Memory B cell (primary cell): Measurements from ENCODE around the gene MEDAG.

Experiments used
- ATAC-seq: fragments of 150-1000 bp; cut with Tn5 transposase; 2 replicates; pipeline ENCODE4 v1.10.0; 2021; ENCODE audit warnings: low read depth, mild to moderate bottlenecking, moderate library complexity
- DNase-seq, 2 donors: peaks; one replicate each; pipeline ENCODE4 v3.0.0; 2022; ENCODE audit warnings: low spot score in 2 of 2
- H3K27ac Mint-ChIP-seq: one replicate; pipeline ENCODE4 v1.8.0; 2022; ENCODE audit warnings: mild to moderate bottlenecking, moderate library complexity, mixed read lengths
- H3K27me3 Mint-ChIP-seq: one replicate; pipeline ENCODE4 v1.8.0; 2022; ENCODE audit warnings: mixed read lengths
- H3K36me3 Mint-ChIP-seq: one replicate; pipeline ENCODE4 v1.8.0; 2022; ENCODE audit warnings: mild to moderate bottlenecking, mixed read lengths
- H3K4me1 Mint-ChIP-seq: one replicate; pipeline ENCODE4 v1.8.0; 2022; ENCODE audit warnings: mixed read lengths
- H3K4me3 Mint-ChIP-seq: one replicate; pipeline ENCODE4 v1.8.0; 2022; ENCODE audit warnings: mild to moderate bottlenecking, moderate library complexity, mixed read lengths
- H3K9me3 Mint-ChIP-seq: one replicate; pipeline ENCODE4 v1.8.0; 2022; ENCODE audit warnings: mixed read lengths

The MEDAG gene

GRCh38 chr13:30905932-30906383 is at the start of gene MEDAG:
MEDAG (plus strand) TSS chr13:30906271; CDS start chr13:30906516, 245 bp downstream.
- Mint-ChIP-seq H3K27me3 (peaks cover 26% of the 10 kb centered on the region), H3K27ac (no peak within 1 kb of the TSS), H3K36me3 (no peaks in the 10 kb centered on the region), H3K9me3 (no peaks in the 10 kb centered on the region), H3K4me1 (peaks cover 6% of the 10 kb centered on the region), H3K4me3 (no peak within 1 kb of the TSS)
- ATAC-seq (no peak), DNase-seq (no peak)

DNA sequence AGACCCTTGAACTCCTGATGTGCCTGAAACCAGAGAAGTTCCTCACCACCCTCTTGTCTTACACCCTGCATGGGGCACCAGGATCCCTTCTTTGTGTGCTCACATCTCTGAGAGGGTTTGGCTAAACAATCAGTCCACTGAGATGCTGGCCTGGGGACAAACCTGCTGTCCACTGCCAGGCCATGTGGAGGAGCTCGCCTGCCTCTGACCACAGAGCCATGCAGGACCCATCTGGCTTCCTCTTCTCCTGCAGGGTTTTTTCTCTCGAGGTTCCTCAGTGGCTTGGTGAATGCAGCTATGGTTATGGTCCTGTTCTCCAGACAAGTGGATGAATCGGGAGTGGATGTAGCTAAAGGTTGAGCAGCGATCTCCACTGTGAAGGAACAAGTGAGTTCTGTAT is 49.1 kb upstream of the MEDAG start:
- no peak for ATAC-seq
- peaks cover 3% of the 10 kb centered on the region for H3K9me3 Mint-ChIP-seq
- peaks cover 6% of the 10 kb centered on the region for H3K27me3 Mint-ChIP-seq
- no peak for DNase-seq
- H3K36me3 Mint-ChIP-seq: no peaks in the 10 kb centered on the region
- peaks cover 3% of the 10 kb centered on the region for H3K4me1 Mint-ChIP-seq
- no peak overlapping the region for H3K4me3 Mint-ChIP-seq
- no peak overlapping the region for H3K27ac Mint-ChIP-seq

- DNase-seq (no peak), ATAC-seq (no peak)
- H3K4me1 Mint-ChIP-seq: no peaks in the 10 kb centered on the region
- H3K27me3 Mint-ChIP-seq: peaks cover 3% of the 10 kb centered on the region
- H3K9me3 Mint-ChIP-seq: peaks cover 3% of the 10 kb centered on the region
- no peak overlapping the region for H3K4me3 Mint-ChIP-seq
- H3K36me3 Mint-ChIP-seq: no peaks in the 10 kb centered on the region
- H3K27ac Mint-ChIP-seq: no peak overlapping the region
These were observed 48.4 kb upstream of the MEDAG start for GRCh38 chr13:30857636-30858035.

DNA sequence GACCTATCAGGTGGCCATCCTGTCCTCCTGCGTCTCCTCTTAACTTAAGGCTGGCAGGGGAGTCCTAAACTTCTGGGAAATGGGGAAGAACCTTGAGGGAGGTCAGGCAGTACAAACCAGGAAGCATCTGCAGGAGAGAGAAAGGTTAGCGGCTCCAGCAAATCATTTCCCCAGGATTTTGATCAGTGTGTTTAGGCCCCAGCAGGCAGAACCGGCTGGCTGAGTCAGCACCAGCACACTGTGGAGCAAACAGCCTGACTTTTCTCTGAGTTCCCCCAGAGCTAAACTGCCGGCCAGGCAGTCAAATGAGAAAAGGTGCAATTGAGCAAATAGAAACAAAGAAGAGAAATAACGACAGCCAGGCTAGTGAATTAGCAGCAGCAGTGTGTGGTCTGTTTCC is 46.7 kb upstream of the MEDAG start:
- no peaks in the 10 kb centered on the region for H3K36me3 Mint-ChIP-seq
- H3K9me3 Mint-ChIP-seq: peaks cover 3% of the 10 kb centered on the region
- H3K27me3 Mint-ChIP-seq: peaks cover 5% of the 10 kb centered on the region
- DNase-seq: no peak
- H3K4me3 Mint-ChIP-seq: no peak overlapping the region
- no peak overlapping the region for H3K27ac Mint-ChIP-seq
- H3K4me1 Mint-ChIP-seq: no peaks in the 10 kb centered on the region
- ATAC-seq: no peak

DNA sequence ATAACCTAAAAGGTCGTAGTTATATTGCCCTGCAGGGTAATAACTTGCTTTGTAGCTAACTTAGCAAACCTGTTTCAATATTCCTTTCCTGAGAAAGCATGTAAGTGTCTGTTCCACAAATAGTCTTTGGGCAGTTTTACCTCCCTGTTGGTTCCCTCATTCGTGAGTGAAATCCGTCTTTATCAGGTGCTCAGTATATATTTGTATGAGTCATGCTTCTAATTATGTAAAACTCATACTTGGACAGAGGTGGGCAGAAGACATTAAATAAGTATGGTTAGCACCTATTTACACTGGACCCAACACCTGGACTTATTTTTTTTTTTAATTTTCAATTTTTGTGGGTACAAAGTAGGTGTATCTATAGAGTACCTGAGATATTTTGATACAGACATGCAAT is 44.9 kb upstream of the MEDAG start:
- no peaks in the 10 kb centered on the region for H3K36me3 Mint-ChIP-seq
- H3K27me3 Mint-ChIP-seq: peaks cover 9% of the 10 kb centered on the region
- no peak for ATAC-seq
- H3K4me1 Mint-ChIP-seq: peaks cover 4% of the 10 kb centered on the region
- H3K9me3 Mint-ChIP-seq: peaks cover 3% of the 10 kb centered on the region
- DNase-seq: no peak
- no peak overlapping the region for H3K27ac Mint-ChIP-seq
- no peak overlapping the region for H3K4me3 Mint-ChIP-seq

DNA sequence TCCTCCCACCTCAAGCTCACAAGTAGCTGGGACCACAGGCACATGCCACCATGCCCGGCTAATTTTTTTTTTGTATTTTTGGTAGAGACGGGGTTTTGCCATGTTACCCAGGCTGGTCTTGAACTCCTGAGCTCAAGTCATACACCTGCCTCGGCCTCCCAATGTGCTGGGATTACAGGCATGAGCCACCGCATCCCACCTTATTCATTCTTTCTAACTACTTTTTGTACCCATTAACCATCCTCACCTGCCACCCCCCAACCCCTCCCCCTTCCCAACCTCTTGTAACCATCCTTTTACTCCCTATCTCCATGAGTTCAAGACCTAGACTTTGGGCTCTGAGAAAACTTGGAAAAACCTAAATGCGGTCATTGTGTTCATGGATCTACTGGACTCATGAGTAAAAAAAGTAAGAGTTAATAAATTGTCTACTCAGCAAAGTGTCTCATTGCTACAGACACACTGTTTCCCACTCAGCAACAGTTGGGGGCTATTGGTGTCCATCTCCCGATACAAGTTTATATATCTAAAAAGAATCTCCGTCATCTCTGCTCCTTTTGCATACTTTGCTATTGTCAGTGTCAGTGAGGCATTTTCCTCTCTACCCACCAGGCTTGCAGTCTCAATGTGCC is 44.1 kb upstream of the MEDAG start:
- DNase-seq (no peak), ATAC-seq (no peak)
- Mint-ChIP-seq H3K36me3 (no peaks in the 10 kb centered on the region), H3K4me3 (no peak overlapping the region), H3K9me3 (peaks cover 3% of the 10 kb centered on the region), H3K27me3 (peaks cover 9% of the 10 kb centered on the region), H3K27ac (no peak overlapping the region), H3K4me1 (peaks cover 4% of the 10 kb centered on the region)

DNA sequence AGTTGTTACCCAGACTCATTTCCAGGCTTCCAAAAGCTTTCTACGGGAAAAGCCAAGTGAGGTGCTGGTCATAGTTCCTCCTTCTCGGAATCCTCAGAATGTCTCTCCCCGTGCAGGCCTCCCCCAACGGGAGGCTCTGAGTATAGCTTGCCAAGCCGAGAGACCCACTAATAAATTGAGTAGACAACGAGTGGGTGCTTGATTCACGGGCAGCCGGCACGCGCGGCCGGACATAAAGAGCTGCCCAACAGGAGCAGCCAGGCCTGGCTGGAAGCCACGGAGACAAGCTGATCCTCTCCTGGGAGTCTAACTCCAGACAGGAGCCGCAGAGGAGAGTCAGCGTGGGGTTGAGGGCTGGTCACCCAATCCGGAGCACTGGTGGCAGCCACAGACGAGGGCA is 43.4 kb upstream of the MEDAG start:
- DNase-seq (no peak), ATAC-seq (no peak)
- Mint-ChIP-seq H3K27me3 (peaks cover 5% of the 10 kb centered on the region), H3K36me3 (no peaks in the 10 kb centered on the region), H3K9me3 (peaks cover 3% of the 10 kb centered on the region), H3K4me1 (peaks cover 4% of the 10 kb centered on the region), H3K4me3 (no peak overlapping the region), H3K27ac (no peak overlapping the region)

- no peak for ATAC-seq
- H3K27ac Mint-ChIP-seq: no peak overlapping the region
- H3K4me1 Mint-ChIP-seq: peaks cover 4% of the 10 kb centered on the region
- no peak for DNase-seq
- H3K27me3 Mint-ChIP-seq: peaks cover 5% of the 10 kb centered on the region
- no peak overlapping the region for H3K4me3 Mint-ChIP-seq
- H3K36me3 Mint-ChIP-seq: no peaks in the 10 kb centered on the region
- peaks cover 3% of the 10 kb centered on the region for H3K9me3 Mint-ChIP-seq
These were observed 42.8 kb upstream of the MEDAG start for GRCh38 chr13:30863231-30863630.

- Mint-ChIP-seq H3K36me3 (no peaks in the 10 kb centered on the region), H3K27me3 (peaks cover 5% of the 10 kb centered on the region), H3K9me3 (no peaks in the 10 kb centered on the region), H3K27ac (no peak overlapping the region), H3K4me1 (peaks cover 4% of the 10 kb centered on the region), H3K4me3 (no peak overlapping the region)
- ATAC-seq (no peak), DNase-seq (no peak)
These were observed 42.3 kb upstream of the MEDAG start for GRCh38 chr13:30863796-30864195.

DNA sequence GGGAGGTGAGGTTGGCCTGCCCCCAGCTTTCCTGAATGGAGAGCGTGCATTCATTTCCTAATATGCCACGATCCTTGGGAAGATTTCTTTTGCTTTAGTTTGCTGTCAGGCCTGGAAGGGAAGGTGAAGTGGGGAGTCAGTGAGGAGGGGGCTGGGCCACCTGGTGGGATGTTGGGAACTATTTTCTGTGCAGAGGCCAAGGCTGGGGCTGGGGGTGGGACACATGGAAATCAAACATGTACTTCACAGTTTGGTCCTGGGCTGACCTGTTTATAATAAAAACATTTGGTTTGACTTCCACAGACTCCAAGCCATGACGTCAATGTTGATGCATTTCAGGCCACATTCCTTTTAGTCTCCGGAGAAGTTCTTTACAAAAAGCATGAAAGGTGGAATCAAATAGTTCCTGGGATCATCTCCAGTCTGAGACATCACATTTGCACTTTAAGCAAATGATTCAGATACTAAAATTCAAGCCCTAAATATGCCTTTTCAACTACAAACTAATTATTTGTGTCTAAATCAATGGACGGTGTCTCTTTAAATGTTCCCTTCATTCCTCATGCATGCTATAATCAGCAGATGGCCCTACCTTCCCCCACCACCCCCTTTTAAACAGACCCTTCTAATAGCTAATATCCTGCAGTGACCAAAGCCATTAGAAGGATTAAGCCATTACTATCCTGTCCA is 41.5 kb upstream of the MEDAG start:
- H3K9me3 Mint-ChIP-seq: no peaks in the 10 kb centered on the region
- ATAC-seq (no peak), DNase-seq (no peak)
- H3K36me3 Mint-ChIP-seq: no peaks in the 10 kb centered on the region
- no peak overlapping the region for H3K27ac Mint-ChIP-seq
- peaks cover 4% of the 10 kb centered on the region for H3K4me1 Mint-ChIP-seq
- no peak overlapping the region for H3K4me3 Mint-ChIP-seq
- peaks cover 7% of the 10 kb centered on the region for H3K27me3 Mint-ChIP-seq

- no peak overlapping the region for H3K4me3 Mint-ChIP-seq
- H3K27ac Mint-ChIP-seq: no peak overlapping the region
- H3K4me1 Mint-ChIP-seq: peaks cover 4% of the 10 kb centered on the region
- no peaks in the 10 kb centered on the region for H3K36me3 Mint-ChIP-seq
- H3K27me3 Mint-ChIP-seq: peaks cover 7% of the 10 kb centered on the region
- no peaks in the 10 kb centered on the region for H3K9me3 Mint-ChIP-seq
- peak; percentile 33 to 40 for DNase-seq
- peak; percentile 92 for ATAC-seq
These were observed 40.7 kb upstream of the MEDAG start for GRCh38 chr13:30865123-30866049.

GRCh38 chr13:30866677-30867076 is 39.4 kb upstream of the MEDAG start:
- ATAC-seq (no peak), DNase-seq (no peak)
- Mint-ChIP-seq H3K36me3 (no peaks in the 10 kb centered on the region), H3K4me3 (no peak overlapping the region), H3K27me3 (peaks cover 14% of the 10 kb centered on the region), H3K4me1 (peaks cover 9% of the 10 kb centered on the region), H3K9me3 (no peaks in the 10 kb centered on the region), H3K27ac (no peak overlapping the region)

DNA sequence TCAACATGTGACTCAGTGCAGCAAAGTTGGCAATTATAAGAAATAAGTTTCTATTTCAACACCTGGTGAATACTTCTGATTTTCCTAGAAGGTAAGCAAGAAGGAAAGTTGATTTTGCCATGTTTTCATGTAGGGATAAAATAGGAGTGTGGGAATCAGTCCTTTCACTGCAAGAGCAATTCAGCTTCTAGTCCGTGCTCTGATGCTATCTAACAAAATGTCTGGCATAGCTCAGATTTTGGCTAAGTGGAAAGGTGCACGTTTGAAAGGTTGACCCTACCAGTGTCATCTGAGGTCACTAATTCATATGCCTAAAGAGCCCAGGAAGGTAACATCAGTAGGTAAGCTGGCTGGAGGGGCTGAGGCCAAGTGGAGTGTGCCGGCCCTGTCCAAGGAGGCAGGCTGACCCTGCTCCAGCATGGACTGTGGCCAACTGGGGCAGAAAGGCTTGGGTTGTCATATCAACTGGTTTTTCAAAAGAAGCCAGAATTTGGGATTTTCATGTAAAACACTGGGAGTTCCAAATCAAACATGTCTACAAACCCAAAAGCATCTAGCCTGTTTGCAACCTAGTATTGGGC is 38.9 kb upstream of the MEDAG start:
- ATAC-seq: no peak
- H3K4me1 Mint-ChIP-seq: peaks cover 12% of the 10 kb centered on the region
- H3K27me3 Mint-ChIP-seq: peaks cover 16% of the 10 kb centered on the region
- DNase-seq: no peak
- no peaks in the 10 kb centered on the region for H3K36me3 Mint-ChIP-seq
- H3K4me3 Mint-ChIP-seq: no peak overlapping the region
- H3K9me3 Mint-ChIP-seq: no peaks in the 10 kb centered on the region
- no peak overlapping the region for H3K27ac Mint-ChIP-seq
